SK-N-SH treated with all-trans-retinoic acid at 6 μM for 48 hours (cell line): Measurements from ENCODE around the gene UCHL3.

ENCODE experiments used
- ATAC-seq: fragments of 200-7000 bp; cut with Tn5 transposase; 3 replicates; pipeline ENCODE4 v1.9.1; 2020; ENCODE audit warnings: mild to moderate bottlenecking, moderate library complexity
- ARNTL ChIP-seq: fragments of 450-650 bp; formaldehyde crosslinking; IDR thresholded peaks from 2 replicates; pipeline ENCODE4 v1.5.0; 2020; ENCODE audit warnings: low read depth, mild to moderate bottlenecking, moderate library complexity, borderline replicate concordance
- BACH2 ChIP-seq: fragments of 250-450 bp; sonication (Bioruptor Pico); IDR thresholded peaks from 2 replicates; pipeline ENCODE4 v1.9.0; 2021; ENCODE audit warnings: mild to moderate bottlenecking, borderline replicate concordance
- CSDC2 ChIP-seq: fragments of 250-450 bp; sonication (Bioruptor Pico); IDR thresholded peaks from 2 replicates; pipeline ENCODE4 v1.5.0; 2020; ENCODE audit warnings: mild to moderate bottlenecking, moderate library complexity
- CSRNP3 ChIP-seq: fragments of 250-450 bp; sonication (Bioruptor Pico); IDR thresholded peaks from 2 replicates; pipeline ENCODE4 v1.5.1; 2021; ENCODE audit warnings: mild to moderate bottlenecking, moderate library complexity
- ESRRG ChIP-seq: fragments of 250-450 bp; sonication (Bioruptor Pico); IDR thresholded peaks from 2 replicates; pipeline ENCODE4 v1.6.1; 2021; ENCODE audit warnings: mild to moderate bottlenecking
- GLIS3 ChIP-seq: fragments of 250-450 bp; sonication (Bioruptor Pico); IDR thresholded peaks from 2 replicates; pipeline ENCODE4 v1.5.0; 2020; ENCODE audit warnings: mild to moderate bottlenecking, moderate library complexity
- ISL1 ChIP-seq: fragments of 250-450 bp; sonication (Bioruptor Pico); IDR thresholded peaks from 2 replicates; pipeline ENCODE4 v2.1.2; 2022; ENCODE audit warnings: mild to moderate bottlenecking, moderate library complexity
- OSR1 ChIP-seq: fragments of 250-450 bp; sonication (Bioruptor Pico); IDR thresholded peaks from 2 replicates; pipeline ENCODE4 v1.8.0; 2022; ENCODE audit warnings: moderate library complexity, mild to moderate bottlenecking, inconsistent platforms
- PPARA ChIP-seq: fragments of 250-450 bp; sonication (Bioruptor Pico); IDR thresholded peaks from 2 replicates; pipeline ENCODE4 v1.5.0; 2020; ENCODE audit warnings: mild to moderate bottlenecking, borderline replicate concordance
- RARB ChIP-seq: fragments of 250-450 bp; sonication (Bioruptor Pico); IDR thresholded peaks from 2 replicates; pipeline ENCODE4 v1.8.0; 2021; ENCODE audit warnings: mild to moderate bottlenecking, moderate library complexity
- SNAI2 ChIP-seq: fragments of 250-450 bp; sonication (Bioruptor Pico); IDR thresholded peaks from 2 replicates; pipeline ENCODE4 v1.5.0; 2020; ENCODE audit warnings: mild to moderate bottlenecking, moderate library complexity
- TCF4 ChIP-seq: fragments of 250-450 bp; sonication (Bioruptor Pico); IDR thresholded peaks from 2 replicates; pipeline ENCODE4 v1.8.0; 2021; ENCODE audit warnings: mild to moderate bottlenecking, moderate library complexity, borderline replicate concordance
- TOX ChIP-seq: fragments of 250-450 bp; sonication (Bioruptor Pico); IDR thresholded peaks from 2 replicates; pipeline ENCODE4 v1.8.0; 2021; ENCODE audit warnings: mild to moderate bottlenecking, moderate library complexity, borderline replicate concordance
- ZC3H10 ChIP-seq: fragments of 250-450 bp; sonication (Bioruptor Pico); IDR thresholded peaks from 2 replicates; pipeline ENCODE4 v1.5.1; 2021; ENCODE audit warnings: mild to moderate bottlenecking, moderate library complexity
- ZFP3 ChIP-seq: fragments of 250-450 bp; sonication (Bioruptor Pico); IDR thresholded peaks from 2 replicates; pipeline ENCODE4 v1.5.0; 2020; ENCODE audit warnings: mild to moderate bottlenecking, moderate library complexity
- ZFP30 ChIP-seq: fragments of 450-650 bp; formaldehyde crosslinking; IDR thresholded peaks from 2 replicates; pipeline ENCODE4 v1.5.0; 2022; ENCODE audit warnings: mild to moderate bottlenecking, moderate library complexity
- ZNF565 ChIP-seq: fragments of 450-650 bp; formaldehyde crosslinking; conservative IDR thresholded peaks from 2 replicates; pipeline ENCODE4 v1.5.0; 2020; ENCODE audit warnings: low read depth, mild to moderate bottlenecking, moderate library complexity
- ZNF70 ChIP-seq: fragments of 450-650 bp; formaldehyde crosslinking; IDR thresholded peaks from 2 replicates; pipeline ENCODE4 v1.5.0; 2020; ENCODE audit warnings: mild to moderate bottlenecking, moderate library complexity
- ZNF8 ChIP-seq: fragments of 450-650 bp; formaldehyde crosslinking; IDR thresholded peaks from 2 replicates; pipeline ENCODE4 v1.5.0; 2020; ENCODE audit warnings: mild to moderate bottlenecking, moderate library complexity
- TF ChIP-seq, protein P1 (sequence below): fragments of 250-450 bp; sonication (Bioruptor Pico); IDR thresholded peaks from 2 replicates; pipeline ENCODE4 v1.8.0; 2020; ENCODE audit warnings: mild to moderate bottlenecking, moderate library complexity, borderline replicate concordance
- TF ChIP-seq, protein P2 (sequence below): fragments of 250-450 bp; sonication (Bioruptor Pico); IDR thresholded peaks from 2 replicates; pipeline ENCODE4 v1.8.0; 2021; ENCODE audit warnings: low read depth, mild to moderate bottlenecking, moderate library complexity, borderline replicate concordance

Gene UCHL3

GRCh38 chr13:75549262-75550158 is at the start of gene UCHL3:
Gene UCHL3 (plus strand): TSS chr13:75549791. CDS start chr13:75549821, 30 bp downstream.
- TF ChIP-seq ESRRG (CRISPR knock-in tag) (no peak), GLIS3 (CRISPR knock-in tag) (no peak), ZNF70 (CRISPR knock-in tag) (no peak), ZFP3 (CRISPR knock-in tag) (no peak), TCF4 (CRISPR knock-in tag) (no peak), ISL1 (CRISPR knock-in tag) (no peak)
- TF ChIP-seq, protein P1, sequence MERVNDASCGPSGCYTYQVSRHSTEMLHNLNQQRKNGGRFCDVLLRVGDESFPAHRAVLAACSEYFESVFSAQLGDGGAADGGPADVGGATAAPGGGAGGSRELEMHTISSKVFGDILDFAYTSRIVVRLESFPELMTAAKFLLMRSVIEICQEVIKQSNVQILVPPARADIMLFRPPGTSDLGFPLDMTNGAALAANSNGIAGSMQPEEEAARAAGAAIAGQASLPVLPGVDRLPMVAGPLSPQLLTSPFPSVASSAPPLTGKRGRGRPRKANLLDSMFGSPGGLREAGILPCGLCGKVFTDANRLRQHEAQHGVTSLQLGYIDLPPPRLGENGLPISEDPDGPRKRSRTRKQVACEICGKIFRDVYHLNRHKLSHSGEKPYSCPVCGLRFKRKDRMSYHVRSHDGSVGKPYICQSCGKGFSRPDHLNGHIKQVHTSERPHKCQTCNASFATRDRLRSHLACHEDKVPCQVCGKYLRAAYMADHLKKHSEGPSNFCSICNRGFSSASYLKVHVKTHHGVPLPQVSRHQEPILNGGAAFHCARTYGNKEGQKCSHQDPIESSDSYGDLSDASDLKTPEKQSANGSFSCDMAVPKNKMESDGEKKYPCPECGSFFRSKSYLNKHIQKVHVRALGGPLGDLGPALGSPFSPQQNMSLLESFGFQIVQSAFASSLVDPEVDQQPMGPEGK (CRISPR knock-in tag), result no peak
- ATAC-seq, result peak; percentile 96

GRCh38 chr13:75505327-75505726 is 44.3 kb upstream of the UCHL3 start:
- no peak for ATAC-seq

GRCh38 chr13:75506018-75506417 is 43.6 kb upstream of the UCHL3 start:
- ATAC-seq, result no peak
- TF ChIP-seq SNAI2 (CRISPR knock-in tag) (no peak), ISL1 (CRISPR knock-in tag) (no peak), BACH2 (CRISPR knock-in tag) (no peak), ZFP30 (CRISPR knock-in tag) (no peak), CSRNP3 (CRISPR knock-in tag) (no peak), TCF4 (CRISPR knock-in tag) (no peak), ZFP3 (CRISPR knock-in tag) (no peak), CSDC2 (CRISPR knock-in tag) (no peak), OSR1 (CRISPR knock-in tag) (no peak), ZC3H10 (no peak), ZNF8 (CRISPR knock-in tag) (no peak), PPARA (CRISPR knock-in tag) (no peak), ESRRG (CRISPR knock-in tag) (no peak), GLIS3 (CRISPR knock-in tag) (no peak), ZNF70 (CRISPR knock-in tag) (no peak), RARB (CRISPR knock-in tag) (no peak)
- TF ChIP-seq, protein P1 (CRISPR knock-in tag), result no peak

More at GRCh38 chr13:75505327-75505726, 44.3 kb upstream of the UCHL3 start:
- TF ChIP-seq CSDC2 (CRISPR knock-in tag) (no peak), ARNTL (CRISPR knock-in tag) (no peak), TOX (CRISPR knock-in tag) (no peak), ESRRG (CRISPR knock-in tag) (no peak), ZNF565 (CRISPR knock-in tag) (no peak), RARB (CRISPR knock-in tag) (no peak), SNAI2 (CRISPR knock-in tag) (no peak)
- TF ChIP-seq, protein P2, sequence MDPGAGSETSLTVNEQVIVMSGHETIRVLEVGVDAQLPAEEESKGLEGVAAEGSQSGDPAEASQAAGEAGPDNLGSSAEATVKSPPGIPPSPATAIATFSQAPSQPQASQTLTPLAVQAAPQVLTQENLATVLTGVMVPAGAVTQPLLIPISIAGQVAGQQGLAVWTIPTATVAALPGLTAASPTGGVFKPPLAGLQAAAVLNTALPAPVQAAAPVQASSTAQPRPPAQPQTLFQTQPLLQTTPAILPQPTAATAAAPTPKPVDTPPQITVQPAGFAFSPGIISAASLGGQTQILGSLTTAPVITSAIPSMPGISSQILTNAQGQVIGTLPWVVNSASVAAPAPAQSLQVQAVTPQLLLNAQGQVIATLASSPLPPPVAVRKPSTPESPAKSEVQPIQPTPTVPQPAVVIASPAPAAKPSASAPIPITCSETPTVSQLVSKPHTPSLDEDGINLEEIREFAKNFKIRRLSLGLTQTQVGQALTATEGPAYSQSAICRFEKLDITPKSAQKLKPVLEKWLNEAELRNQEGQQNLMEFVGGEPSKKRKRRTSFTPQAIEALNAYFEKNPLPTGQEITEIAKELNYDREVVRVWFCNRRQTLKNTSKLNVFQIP (CRISPR knock-in tag), result no peak
- TF ChIP-seq, protein P1 (CRISPR knock-in tag), result no peak
